ENCODE measurements around the gene KRTAP9-7.
"Not testable (repeated sequence)": the region's sequence is repeated elsewhere in the genome, so short reads cannot be mapped to it uniquely, and the experiment has no call there.

The KRTAP9-7 gene, protein sequence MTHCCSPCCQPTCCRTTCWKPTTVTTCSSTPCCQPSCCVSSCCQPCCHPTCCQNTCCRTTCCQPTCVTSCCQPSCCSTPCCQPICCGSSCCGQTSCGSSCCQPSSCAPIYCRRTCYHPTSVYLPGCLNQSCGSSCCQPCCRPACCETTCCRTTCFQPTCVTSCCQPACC

DNA sequence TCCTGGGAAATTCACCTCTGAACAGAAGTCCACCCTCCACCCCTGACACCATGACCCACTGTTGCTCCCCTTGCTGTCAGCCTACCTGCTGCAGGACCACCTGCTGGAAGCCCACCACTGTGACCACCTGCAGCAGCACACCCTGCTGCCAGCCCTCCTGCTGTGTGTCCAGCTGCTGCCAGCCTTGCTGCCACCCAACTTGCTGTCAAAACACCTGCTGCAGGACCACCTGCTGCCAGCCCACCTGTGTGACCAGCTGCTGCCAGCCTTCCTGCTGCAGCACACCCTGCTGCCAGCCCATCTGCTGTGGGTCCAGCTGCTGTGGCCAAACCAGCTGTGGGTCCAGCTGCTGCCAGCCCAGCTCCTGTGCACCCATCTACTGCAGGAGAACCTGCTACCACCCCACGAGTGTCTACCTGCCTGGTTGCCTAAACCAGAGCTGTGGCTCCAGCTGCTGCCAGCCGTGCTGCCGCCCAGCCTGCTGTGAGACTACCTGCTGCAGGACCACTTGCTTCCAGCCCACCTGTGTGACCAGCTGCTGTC is at the start of gene KRTAP9-7:
TSS of gene KRTAP9-7 (plus strand) at position 51 of the 543 bp plus-strand sequence. CDS start at position 51, 0 bp downstream.
- not testable (repeated sequence) for DNase-seq

DNA sequence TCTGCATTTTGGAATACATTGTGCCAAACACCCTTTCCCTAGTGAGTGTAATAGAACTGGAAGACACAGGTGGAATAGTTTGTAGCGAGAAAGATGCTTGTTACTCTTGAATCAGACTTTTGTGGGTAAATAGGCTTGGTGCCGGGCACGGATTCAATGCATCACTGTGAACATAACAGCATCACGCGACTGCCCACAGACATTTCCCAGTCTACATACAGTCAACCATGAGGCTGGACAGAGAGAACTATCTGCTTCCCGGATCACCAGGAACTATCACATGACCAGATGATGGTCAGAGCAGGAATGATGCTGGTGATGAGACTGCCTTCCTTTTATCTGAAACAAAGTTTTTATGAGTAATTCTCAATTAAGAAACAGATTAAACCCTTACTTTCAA is 49.4 kb upstream of the KRTAP9-7 start:
- no peak for DNase-seq

- DNase-seq = not testable (repeated sequence)
These were observed 48.9 kb upstream of the KRTAP9-7 start, which contains the start of gene KRTAP9-2 for GRCh38 chr17:41226598-41227095. TSS of gene KRTAP9-2 (plus strand) at chr17:41226648. CDS start at chr17:41226655, 7 bp downstream.

GRCh38 chr17:41230094-41230493 is 45.4 kb upstream of the KRTAP9-7 start:
- DNase-seq = no peak

DNA sequence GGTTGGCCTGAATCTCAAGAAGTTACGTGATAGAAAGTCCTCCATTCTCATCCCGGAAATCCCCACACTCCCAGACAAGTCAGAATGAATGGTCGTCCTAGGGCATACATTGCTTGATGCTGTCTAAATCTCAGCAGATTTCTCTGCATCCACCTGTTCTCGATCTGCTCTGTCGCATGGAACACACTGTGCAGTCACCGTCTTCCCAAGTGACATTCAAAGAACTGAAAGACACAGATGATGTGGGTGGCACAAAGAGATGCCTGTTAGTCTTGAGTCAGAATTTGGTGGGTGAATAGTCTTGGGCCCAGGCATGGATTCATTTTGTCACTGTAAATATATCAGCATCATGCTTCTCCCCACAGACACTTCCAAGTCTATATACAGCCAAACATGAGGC is 43.8 kb upstream of the KRTAP9-7 start:
- no peak for DNase-seq

DNA sequence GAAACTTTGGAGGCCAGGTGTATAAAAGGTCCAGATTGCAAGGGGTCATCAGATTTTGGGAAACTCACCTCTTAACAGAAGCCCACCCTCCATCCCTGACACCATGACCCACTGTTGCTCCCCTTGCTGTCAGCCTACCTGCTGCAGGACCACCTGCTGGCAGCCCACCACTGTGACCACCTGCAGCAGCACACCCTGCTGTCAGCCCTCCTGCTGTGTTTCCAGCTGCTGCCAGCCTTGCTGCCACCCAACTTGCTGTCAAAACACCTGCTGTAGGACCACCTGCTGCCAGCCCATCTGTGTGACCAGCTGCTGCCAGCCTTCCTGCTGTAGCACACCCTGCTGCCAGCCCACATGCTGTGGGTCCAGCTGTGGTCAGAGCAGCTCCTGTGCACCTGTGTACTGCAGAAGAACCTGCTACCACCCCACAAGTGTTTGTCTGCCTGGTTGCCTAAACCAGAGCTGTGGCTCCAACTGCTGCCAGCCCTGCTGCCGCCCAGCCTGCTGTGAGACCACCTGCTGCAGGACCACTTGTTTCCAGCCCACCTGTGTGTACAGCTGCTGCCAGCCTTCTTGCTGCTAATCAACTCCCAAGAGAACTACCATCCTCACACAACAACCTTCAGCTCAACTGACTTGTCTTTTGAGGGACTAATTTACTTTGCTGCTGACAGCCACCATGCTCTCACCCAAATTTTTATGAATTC is 42.9 kb upstream of the KRTAP9-7 start, which contains the start of gene KRTAP9-3:
TSS of gene KRTAP9-3 (plus strand) at position 51 of the 707 bp plus-strand sequence. CDS start at position 104, 53 bp downstream.
- not testable (repeated sequence) for DNase-seq

- DNase-seq = not testable (repeated sequence)
These were observed 38.4 kb upstream of the KRTAP9-7 start for GRCh38 chr17:41237116-41237515.

DNA sequence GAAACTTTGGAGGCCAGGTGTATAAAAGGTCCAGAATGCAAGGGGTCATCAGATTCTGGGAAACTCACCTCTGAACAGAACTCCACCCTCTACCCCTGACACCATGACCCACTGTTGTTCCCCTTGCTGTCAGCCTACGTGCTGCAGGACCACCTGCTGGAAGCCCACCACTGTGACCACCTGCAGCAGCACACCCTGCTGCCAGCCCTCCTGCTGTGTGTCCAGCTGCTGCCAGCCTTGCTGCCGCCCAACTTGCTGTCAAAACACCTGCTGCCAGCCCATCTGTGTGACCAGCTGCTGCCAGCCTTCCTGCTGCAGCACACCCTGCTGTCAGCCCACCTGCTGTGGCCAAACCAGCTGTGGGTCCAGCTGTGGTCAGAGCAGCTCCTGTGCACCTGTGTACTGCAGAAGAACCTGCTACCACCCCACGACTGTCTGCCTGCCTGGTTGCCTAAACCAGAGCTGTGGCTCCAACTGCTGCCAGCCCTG is 37.5 kb upstream of the KRTAP9-7 start, which contains the start of gene KRTAP9-8:
TSS of gene KRTAP9-8 (plus strand) at position 51 of the 489 bp plus-strand sequence. CDS start at position 104, 53 bp downstream.
- not testable (repeated sequence) for DNase-seq

GRCh38 chr17:41246995-41247787 is 28.3 kb upstream of the KRTAP9-7 start:
- not testable (repeated sequence) for DNase-seq

GRCh38 chr17:41249637-41250240 is 25.8 kb upstream of the KRTAP9-7 start, which contains the start of gene KRTAP9-4:
TSS of gene KRTAP9-4 (plus strand) at chr17:41249687. CDS start at chr17:41249721, 34 bp downstream.
- not testable (repeated sequence) for DNase-seq

DNA sequence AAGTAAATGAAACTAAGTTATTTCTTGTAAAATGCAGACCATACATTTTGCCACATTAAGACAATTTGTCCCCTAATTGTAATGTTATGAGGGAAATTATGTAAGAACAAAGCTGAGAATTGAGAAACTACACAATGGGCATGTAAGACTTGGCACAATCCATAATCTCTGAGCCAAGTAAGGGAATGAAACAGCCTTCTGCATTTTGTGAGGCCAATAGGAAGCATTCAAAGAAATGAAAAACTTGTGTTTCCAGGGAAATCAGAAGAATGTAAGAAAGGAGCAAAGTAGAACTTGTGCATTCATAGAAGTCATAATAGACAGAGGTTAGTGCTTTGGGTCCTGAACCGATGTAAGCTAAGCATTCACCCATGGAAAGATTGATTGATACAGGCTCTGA is 24.2 kb upstream of the KRTAP9-7 start:
- DNase-seq = no peak

GRCh38 chr17:41254861-41255260 is 20.6 kb upstream of the KRTAP9-7 start:
- DNase-seq = no peak

GRCh38 chr17:41255381-41256290 is 19.9 kb upstream of the KRTAP9-7 start, which contains the start of gene KRTAP9-9:
TSS of gene KRTAP9-9 (plus strand) at chr17:41255384.
- DNase-seq = not testable (repeated sequence)

DNA sequence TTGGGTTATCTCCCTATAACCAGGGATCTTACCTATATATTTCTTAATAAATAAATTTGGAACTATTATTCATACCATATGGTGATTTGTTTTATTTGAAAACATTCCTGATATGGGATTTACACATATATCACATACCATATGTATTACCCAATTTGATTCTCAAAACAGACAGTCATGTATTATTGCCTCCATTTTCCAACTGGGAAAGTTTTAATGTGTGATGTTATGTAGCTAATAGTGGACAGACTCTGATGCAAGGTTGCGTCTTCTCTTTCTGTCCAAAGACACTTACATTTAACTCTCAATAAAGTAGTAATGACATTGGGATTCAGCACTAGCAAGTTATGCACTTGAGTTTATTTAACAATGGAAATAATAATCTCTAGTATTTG is 19.2 kb upstream of the KRTAP9-7 start:
- DNase-seq = no peak

DNA sequence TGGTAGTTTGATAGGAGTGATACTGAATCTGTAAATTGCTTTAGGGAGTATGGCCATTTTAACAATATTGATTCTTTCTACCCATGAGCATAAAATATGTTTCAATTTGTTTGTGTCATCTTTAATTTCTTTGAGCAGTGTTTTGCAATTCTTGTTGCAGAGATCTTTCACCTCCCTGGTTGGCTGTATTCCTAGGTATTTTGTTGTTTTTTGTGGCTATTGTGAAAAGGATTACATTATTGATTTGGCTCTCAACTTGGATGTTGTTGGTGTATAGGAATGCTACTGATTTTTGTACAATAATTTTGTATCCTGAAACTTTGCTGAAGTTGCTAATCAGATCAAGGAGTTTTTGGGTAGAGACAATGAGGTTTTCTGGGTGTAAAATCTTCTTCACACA is 17.1 kb upstream of the KRTAP9-7 start:
- DNase-seq = no peak

- no peak for DNase-seq
These were observed 12.3 kb upstream of the KRTAP9-7 start for GRCh38 chr17:41263212-41263611.

DNA sequence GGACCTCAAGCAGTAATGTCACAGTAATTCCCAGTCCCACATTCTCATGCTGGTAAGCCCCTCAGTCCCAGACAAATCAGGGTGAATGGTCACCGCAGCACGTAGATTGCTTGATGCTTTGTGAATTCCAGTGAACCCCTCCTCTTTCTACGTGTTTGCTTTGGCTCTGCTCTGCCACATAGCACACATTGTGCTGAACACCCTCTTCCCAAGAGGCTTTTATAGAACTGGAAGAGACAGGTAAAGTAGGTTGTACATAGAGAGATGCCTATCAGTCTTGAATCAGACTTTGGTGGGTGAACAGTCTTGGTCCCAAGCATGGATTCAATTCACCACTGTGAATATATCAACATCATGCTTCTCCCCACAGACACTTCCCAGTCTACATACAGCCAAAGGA is 10.9 kb upstream of the KRTAP9-7 start:
- DNase-seq = no peak

DNA sequence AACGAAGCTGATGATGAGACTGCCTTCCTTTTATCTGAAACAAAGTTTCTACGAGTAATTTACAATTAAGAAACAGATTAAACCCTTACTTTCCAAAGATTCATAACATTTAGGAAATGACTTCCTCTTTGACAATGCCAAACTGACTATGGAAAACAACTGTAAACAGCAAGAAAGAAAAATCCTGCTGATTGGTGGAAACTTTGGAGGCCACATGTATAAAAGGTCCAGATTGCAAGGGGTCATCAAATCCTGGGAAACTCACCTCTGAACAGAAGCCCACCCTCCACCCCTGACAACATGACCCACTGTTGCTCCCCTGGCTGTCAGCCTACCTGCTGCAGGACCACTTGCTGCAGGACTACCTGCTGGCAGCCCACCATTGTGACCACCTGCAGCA is 10.4 kb upstream of the KRTAP9-7 start, which contains the start of gene KRTAP9-6:
TSS of gene KRTAP9-6 (plus strand) at position 301 of the 400 bp plus-strand sequence. CDS start at position 301, 0 bp downstream.
- no peak for DNase-seq

GRCh38 chr17:41267711-41268110 is 7.8 kb upstream of the KRTAP9-7 start:
- DNase-seq = no peak

DNA sequence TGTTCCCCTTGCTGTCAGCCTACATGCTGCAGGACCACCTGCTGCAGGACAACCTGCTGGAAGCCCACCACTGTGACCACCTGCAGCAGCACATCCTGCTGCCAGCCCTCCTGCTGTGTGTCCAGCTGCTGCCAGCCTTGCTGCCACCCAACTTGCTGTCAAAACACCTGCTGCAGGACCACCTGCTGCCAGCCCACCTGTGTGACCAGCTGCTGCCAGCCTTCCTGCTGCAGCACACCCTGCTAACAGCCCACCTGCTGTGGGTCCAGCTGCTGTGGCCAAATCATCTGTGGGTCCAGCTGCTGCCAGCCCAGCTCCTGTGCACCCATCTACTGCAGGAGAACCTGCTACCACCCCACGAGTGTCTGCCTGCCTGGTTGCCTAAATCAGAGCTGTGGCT is 4.2 kb upstream of the KRTAP9-7 start:
- DNase-seq = not testable (repeated sequence)

- no peak for DNase-seq
These were observed 3.6 kb upstream of the KRTAP9-7 start for GRCh38 chr17:41271858-41272257.
